HEK293 (cell line): ENCODE data around the gene SLAIN2.

Experiments used
- HOXA7 ChIP-seq: sonication (generic); formaldehyde crosslinking; IDR thresholded peaks from 2 replicates; pipeline ENCODE4 v1.8.1; 2022; ENCODE audit warnings: missing genetic modification reagents, borderline replicate concordance
- SETDB1 ChIP-seq: IDR thresholded peaks from one replicate; pipeline ENCODE4 v1.6.1; 2017; ENCODE audit warnings: mild to moderate bottlenecking, low read length, moderate library complexity, mixed read lengths; ENCODE audit not compliant: insufficient read length
- YY1 ChIP-seq: fragments of 450-650 bp; formaldehyde crosslinking; IDR thresholded peaks from 2 replicates; pipeline ENCODE4 v1.5.1; 2018; ENCODE audit warnings: missing biosample characterization, missing genetic modification characterization
- ZNF175 ChIP-seq: fragments of 450-650 bp; formaldehyde crosslinking; IDR thresholded peaks from 2 replicates; pipeline ENCODE4 v1.5.1; 2016; ENCODE audit warnings: missing biosample characterization, missing genetic modification characterization
- ZNF558 ChIP-seq: fragments of 450-650 bp; formaldehyde crosslinking; IDR thresholded peaks from 2 replicates; pipeline ENCODE4 v1.5.1; 2016; ENCODE audit warnings: missing biosample characterization, missing genetic modification characterization
- ZNF830 ChIP-seq: fragments of 450-650 bp; IDR thresholded peaks from 2 replicates; pipeline ENCODE4 v1.5.0; 2018; ENCODE audit warnings: missing biosample characterization, missing genetic modification characterization, low read depth, mild to moderate bottlenecking, moderate library complexity
- TF ChIP-seq, protein P1 (sequence below): fragments of 450-650 bp; formaldehyde crosslinking; IDR thresholded peaks from 2 replicates; pipeline ENCODE4 v1.5.1; 2016; ENCODE audit warnings: missing biosample characterization, missing genetic modification characterization
- TF ChIP-seq, protein P2 (sequence below): fragments of 450-650 bp; formaldehyde crosslinking; IDR thresholded peaks from 2 replicates; pipeline ENCODE4 v1.5.1; 2016; ENCODE audit warnings: missing biosample characterization, missing genetic modification characterization, borderline replicate concordance
- TF ChIP-seq, protein P3 (sequence below): fragments of 450-650 bp; formaldehyde crosslinking; IDR thresholded peaks from 2 replicates; pipeline ENCODE4 v1.5.1; 2017; ENCODE audit warnings: missing biosample characterization, missing genetic modification characterization
- TF ChIP-seq, protein P4 (sequence below): fragments of 450-650 bp; formaldehyde crosslinking; IDR thresholded peaks from 2 replicates; pipeline ENCODE4 v1.5.1; 2016; ENCODE audit warnings: missing biosample characterization, missing genetic modification characterization, low read depth
- TF ChIP-seq, protein P5 (sequence below): IDR thresholded peaks from 2 replicates; pipeline ENCODE4 v1.6.1; 2011; ENCODE audit warnings: mild to moderate bottlenecking, low read depth, low read length, borderline replicate concordance

DNA sequence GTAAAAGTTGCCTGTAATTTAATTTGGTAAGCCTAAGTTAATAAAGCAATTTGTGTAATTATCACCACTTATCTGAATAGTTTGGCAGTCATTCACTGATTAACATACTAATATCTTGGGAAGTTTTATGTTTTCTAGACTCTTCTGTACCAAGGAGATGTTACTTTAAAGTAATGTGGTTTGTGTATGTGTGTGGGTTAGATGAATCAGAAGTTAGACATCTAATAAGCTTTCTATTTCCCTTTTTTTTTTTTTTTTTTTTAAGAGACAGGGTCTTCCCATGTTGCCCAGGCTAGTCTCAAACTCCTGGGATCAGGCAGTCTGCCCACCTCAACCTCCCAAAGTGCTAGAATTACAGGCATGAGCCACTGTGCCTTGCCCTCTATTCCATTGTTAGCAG is 5.3 kb downstream of the SLAIN2 start:
- TF ChIP-seq ZNF175 (tag by site-specific recombination) (no peak), ZNF558 (tag by site-specific recombination) (no peak), SETDB1 (no peak), YY1 (tag by site-specific recombination) (no peak), ZNF830 (tag by site-specific recombination) (no peak), HOXA7 (CRISPR knock-in tag) (no peak)
- TF ChIP-seq, protein P1, sequence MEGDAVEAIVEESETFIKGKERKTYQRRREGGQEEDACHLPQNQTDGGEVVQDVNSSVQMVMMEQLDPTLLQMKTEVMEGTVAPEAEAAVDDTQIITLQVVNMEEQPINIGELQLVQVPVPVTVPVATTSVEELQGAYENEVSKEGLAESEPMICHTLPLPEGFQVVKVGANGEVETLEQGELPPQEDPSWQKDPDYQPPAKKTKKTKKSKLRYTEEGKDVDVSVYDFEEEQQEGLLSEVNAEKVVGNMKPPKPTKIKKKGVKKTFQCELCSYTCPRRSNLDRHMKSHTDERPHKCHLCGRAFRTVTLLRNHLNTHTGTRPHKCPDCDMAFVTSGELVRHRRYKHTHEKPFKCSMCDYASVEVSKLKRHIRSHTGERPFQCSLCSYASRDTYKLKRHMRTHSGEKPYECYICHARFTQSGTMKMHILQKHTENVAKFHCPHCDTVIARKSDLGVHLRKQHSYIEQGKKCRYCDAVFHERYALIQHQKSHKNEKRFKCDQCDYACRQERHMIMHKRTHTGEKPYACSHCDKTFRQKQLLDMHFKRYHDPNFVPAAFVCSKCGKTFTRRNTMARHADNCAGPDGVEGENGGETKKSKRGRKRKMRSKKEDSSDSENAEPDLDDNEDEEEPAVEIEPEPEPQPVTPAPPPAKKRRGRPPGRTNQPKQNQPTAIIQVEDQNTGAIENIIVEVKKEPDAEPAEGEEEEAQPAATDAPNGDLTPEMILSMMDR (tag by site-specific recombination): no peak
- TF ChIP-seq, protein P2, sequence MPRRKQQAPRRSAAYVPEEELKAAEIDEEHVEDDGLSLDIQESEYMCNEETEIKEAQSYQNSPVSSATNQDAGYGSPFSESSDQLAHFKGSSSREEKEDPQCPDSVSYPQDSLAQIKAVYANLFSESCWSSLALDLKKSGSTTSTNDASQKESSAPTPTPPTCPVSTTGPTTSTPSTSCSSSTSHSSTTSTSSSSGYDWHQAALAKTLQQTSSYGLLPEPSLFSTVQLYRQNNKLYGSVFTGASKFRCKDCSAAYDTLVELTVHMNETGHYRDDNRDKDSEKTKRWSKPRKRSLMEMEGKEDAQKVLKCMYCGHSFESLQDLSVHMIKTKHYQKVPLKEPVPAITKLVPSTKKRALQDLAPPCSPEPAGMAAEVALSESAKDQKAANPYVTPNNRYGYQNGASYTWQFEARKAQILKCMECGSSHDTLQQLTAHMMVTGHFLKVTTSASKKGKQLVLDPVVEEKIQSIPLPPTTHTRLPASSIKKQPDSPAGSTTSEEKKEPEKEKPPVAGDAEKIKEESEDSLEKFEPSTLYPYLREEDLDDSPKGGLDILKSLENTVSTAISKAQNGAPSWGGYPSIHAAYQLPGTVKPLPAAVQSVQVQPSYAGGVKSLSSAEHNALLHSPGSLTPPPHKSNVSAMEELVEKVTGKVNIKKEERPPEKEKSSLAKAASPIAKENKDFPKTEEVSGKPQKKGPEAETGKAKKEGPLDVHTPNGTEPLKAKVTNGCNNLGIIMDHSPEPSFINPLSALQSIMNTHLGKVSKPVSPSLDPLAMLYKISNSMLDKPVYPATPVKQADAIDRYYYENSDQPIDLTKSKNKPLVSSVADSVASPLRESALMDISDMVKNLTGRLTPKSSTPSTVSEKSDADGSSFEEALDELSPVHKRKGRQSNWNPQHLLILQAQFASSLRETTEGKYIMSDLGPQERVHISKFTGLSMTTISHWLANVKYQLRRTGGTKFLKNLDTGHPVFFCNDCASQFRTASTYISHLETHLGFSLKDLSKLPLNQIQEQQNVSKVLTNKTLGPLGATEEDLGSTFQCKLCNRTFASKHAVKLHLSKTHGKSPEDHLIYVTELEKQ: no peak
- TF ChIP-seq, protein P3, sequence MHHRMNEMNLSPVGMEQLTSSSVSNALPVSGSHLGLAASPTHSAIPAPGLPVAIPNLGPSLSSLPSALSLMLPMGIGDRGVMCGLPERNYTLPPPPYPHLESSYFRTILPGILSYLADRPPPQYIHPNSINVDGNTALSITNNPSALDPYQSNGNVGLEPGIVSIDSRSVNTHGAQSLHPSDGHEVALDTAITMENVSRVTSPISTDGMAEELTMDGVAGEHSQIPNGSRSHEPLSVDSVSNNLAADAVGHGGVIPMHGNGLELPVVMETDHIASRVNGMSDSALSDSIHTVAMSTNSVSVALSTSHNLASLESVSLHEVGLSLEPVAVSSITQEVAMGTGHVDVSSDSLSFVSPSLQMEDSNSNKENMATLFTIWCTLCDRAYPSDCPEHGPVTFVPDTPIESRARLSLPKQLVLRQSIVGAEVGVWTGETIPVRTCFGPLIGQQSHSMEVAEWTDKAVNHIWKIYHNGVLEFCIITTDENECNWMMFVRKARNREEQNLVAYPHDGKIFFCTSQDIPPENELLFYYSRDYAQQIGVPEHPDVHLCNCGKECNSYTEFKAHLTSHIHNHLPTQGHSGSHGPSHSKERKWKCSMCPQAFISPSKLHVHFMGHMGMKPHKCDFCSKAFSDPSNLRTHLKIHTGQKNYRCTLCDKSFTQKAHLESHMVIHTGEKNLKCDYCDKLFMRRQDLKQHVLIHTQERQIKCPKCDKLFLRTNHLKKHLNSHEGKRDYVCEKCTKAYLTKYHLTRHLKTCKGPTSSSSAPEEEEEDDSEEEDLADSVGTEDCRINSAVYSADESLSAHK (tag by site-specific recombination): no peak
- TF ChIP-seq, protein P4, sequence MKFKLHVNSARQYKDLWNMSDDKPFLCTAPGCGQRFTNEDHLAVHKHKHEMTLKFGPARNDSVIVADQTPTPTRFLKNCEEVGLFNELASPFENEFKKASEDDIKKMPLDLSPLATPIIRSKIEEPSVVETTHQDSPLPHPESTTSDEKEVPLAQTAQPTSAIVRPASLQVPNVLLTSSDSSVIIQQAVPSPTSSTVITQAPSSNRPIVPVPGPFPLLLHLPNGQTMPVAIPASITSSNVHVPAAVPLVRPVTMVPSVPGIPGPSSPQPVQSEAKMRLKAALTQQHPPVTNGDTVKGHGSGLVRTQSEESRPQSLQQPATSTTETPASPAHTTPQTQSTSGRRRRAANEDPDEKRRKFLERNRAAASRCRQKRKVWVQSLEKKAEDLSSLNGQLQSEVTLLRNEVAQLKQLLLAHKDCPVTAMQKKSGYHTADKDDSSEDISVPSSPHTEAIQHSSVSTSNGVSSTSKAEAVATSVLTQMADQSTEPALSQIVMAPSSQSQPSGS: no peak
- TF ChIP-seq, protein P5, sequence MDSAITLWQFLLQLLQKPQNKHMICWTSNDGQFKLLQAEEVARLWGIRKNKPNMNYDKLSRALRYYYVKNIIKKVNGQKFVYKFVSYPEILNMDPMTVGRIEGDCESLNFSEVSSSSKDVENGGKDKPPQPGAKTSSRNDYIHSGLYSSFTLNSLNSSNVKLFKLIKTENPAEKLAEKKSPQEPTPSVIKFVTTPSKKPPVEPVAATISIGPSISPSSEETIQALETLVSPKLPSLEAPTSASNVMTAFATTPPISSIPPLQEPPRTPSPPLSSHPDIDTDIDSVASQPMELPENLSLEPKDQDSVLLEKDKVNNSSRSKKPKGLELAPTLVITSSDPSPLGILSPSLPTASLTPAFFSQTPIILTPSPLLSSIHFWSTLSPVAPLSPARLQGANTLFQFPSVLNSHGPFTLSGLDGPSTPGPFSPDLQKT: no peak
